ENCODE data around the gene KRTCAP2. TPM values are rescaled to one million over a fixed set of nuclear protein-coding genes. Genes with fewer than 3 reads are reported as not detected.
"Not testable (repeated sequence)": the region's sequence is repeated elsewhere in the genome, so short reads cannot be mapped to it uniquely, and the experiment has no call there.

KRTCAP2 gene
- total RNA-seq, 4 donors from 2014 or later, result 76.0 to 146 (median 108) TPM

GRCh38 chr1:155168456-155169210, 4.5 kb downstream of the KRTCAP2 start:
- H3K4me3 ChIP-seq, result no peak overlapping the region
- no peaks in the 10 kb centered on the region for H3K9me3 ChIP-seq
- no peak for TF ChIP-seq EP300 (IDR thresholded peaks at IDR 0.05)
- TF ChIP-seq CTCF (IDR thresholded peaks at IDR 0.05), result no peak
- no peak for TF ChIP-seq POLR2AphosphoS5 (IDR thresholded peaks at IDR 0.05)
- no peak for TF ChIP-seq POLR2A (IDR thresholded peaks at IDR 0.05; ENCODE audit: low read depth)
- intact Hi-C loops (cut with DNase I), result loop anchor here (1.0 kb wide), 1 partner anchor 75 kb away; no protein-coding TSS in a partner anchor
- H3K36me3 ChIP-seq, result peaks cover 0 to 26% (median 23%) of the 10 kb centered on the region in 4 donors
- peaks cover 0 to 1% (median 1%) of the 10 kb centered on the region in 4 donors for H3K27me3 ChIP-seq
- peaks cover 28 to 45% (median 44%) of the 10 kb centered on the region in 4 donors for H3K4me1 ChIP-seq
- DNase-seq (ENCODE audit: extremely low spot score), result peak; percentile 60
- WGBS, result 89% methylated on average over 10 of the region's 10 CpGs
- H3K27ac ChIP-seq (replicated peaks in 1 of 4), result peak overlapping the region in 1 of 4 donors; percentile 66

- not testable (repeated sequence) for H3K9me3 ChIP-seq; H3K27me3 ChIP-seq; DNase-seq (ENCODE audit: extremely low spot score)
- peaks cover 24 to 40% (median 39%) of the 10 kb centered on the region in 4 donors for H3K4me1 ChIP-seq
- intact Hi-C loops (cut with DNase I), result loop anchor here (1.0 kb wide), 1 partner anchor 75 kb away; no protein-coding TSS in a partner anchor
- H3K27ac ChIP-seq (replicated peaks in 1 of 4), result peak overlapping the region; percentile 29 to 66 (median 49)
- peaks cover 0 to 26% (median 23%) of the 10 kb centered on the region in 4 donors for H3K36me3 ChIP-seq
- H3K4me3 ChIP-seq, result peak overlapping the region in 1 of 4 donors; percentile 14
- 30% methylated on average over 4 of the region's 4 CpGs for WGBS
Observed at GRCh38 chr1:155168105-155168445, 5.0 kb downstream of the KRTCAP2 start.

GRCh38 chr1:155167166-155168104, 5.7 kb downstream of the KRTCAP2 start:
- TF ChIP-seq POLR2A (IDR thresholded peaks at IDR 0.05; ENCODE audit: low read depth) (no peak), POLR2AphosphoS5 (IDR thresholded peaks at IDR 0.05) (peak; percentile 6 to 59), EP300 (IDR thresholded peaks at IDR 0.05) (no peak), CTCF (IDR thresholded peaks at IDR 0.05) (peak; percentile 85 to 95 (median 89))
- H3K4me3 ChIP-seq, result peak overlapping the region; percentile 10 to 42 (median 20)
- DNase-seq (ENCODE audit: extremely low spot score), result peak; percentile 95
- 14% methylated on average over 10 of the region's 28 CpGs for WGBS
- H3K4me1 ChIP-seq, result peaks cover 22 to 38% (median 36%) of the 10 kb centered on the region in 4 donors
- peaks cover 0 to 26% (median 23%) of the 10 kb centered on the region in 4 donors for H3K36me3 ChIP-seq
- intact Hi-C loops (cut with DNase I), result loop anchor here (1.0 kb wide), 1 partner anchor 74 kb away; no protein-coding TSS in a partner anchor
- H3K27ac ChIP-seq (replicated peaks in 1 of 4), result peak overlapping the region; percentile 29 to 66 (median 49)
- no peaks in the 10 kb centered on the region for H3K9me3 ChIP-seq
- no peaks in the 10 kb centered on the region for H3K27me3 ChIP-seq

GRCh38 chr1:155166471-155167165, 6.5 kb downstream of the KRTCAP2 start:
- peak overlapping the region; percentile 29 to 66 (median 49) for H3K27ac ChIP-seq (replicated peaks in 1 of 4)
- DNase-seq (ENCODE audit: extremely low spot score), result peak; percentile 90
- TF ChIP-seq POLR2AphosphoS5 (IDR thresholded peaks at IDR 0.05) (peak in 1 of 2 donors; percentile 42), CTCF (IDR thresholded peaks at IDR 0.05) (no peak), EP300 (IDR thresholded peaks at IDR 0.05) (no peak), POLR2A (IDR thresholded peaks at IDR 0.05; ENCODE audit: low read depth) (no peak)
- intact Hi-C loops (cut with DNase I), result no loop called here
- WGBS, result 34% methylated on average over 16 of the region's 27 CpGs
- peaks cover 0 to 26% (median 23%) of the 10 kb centered on the region in 4 donors for H3K36me3 ChIP-seq
- no peaks in the 10 kb centered on the region for H3K9me3 ChIP-seq
- H3K4me3 ChIP-seq, result peak overlapping the region; percentile 9 to 42 (median 12)
- H3K4me1 ChIP-seq, result peaks cover 16 to 30% (median 28%) of the 10 kb centered on the region in 4 donors
- no peaks in the 10 kb centered on the region for H3K27me3 ChIP-seq
